GM18505 (cell line): Measurements from ENCODE around the gene OTUD7B.
A peak's percentile ranks its signal among the peaks of the same experiment; 100 is the strongest.

ENCODE experiments used
- ATAC-seq: cut with Tn5 transposase; IDR thresholded peaks from one replicate; pipeline ENCODE4 v1.9.1; 2021; ENCODE audit not compliant: unreplicated experiment
- POLR2A ChIP-seq: IDR thresholded peaks from 4 replicates; pipeline ENCODE4 v1.6.1; 2011; ENCODE audit warnings: borderline replicate concordance; ENCODE audit not compliant: insufficient read depth, insufficient read length; ENCODE audit errors: extremely low read depth

The OTUD7B gene

GRCh38 chr1:150015651-150016131, 5.2 kb upstream of the OTUD7B start:
- no peak for ATAC-seq
- TF ChIP-seq POLR2A: no peak

DNA sequence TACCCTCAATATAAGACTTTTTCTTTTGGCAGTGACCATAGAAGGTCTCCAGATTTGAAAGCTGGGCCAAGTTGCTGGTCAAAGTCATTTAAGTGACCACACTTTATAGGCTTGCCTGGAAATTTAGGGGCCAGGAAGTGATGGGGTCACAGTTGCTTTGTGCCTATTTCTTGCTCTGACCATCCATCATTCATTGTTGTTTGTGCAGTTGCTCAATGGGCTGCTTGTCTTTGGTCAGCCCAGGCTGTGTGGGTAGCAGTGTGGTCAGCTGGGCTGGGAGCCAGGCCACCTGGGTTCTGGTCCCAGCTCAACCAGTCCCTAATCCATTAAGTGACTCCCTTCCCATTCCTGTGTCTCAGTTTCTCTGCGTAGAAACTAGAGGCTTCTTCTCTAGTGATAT, 2.1 kb upstream of the OTUD7B start:
- no peak for TF ChIP-seq POLR2A
- ATAC-seq: no peak

- ATAC-seq: no peak
- no peak for TF ChIP-seq POLR2A
Measured at GRCh38 chr1:150009604-150010392, 728 bp downstream of the OTUD7B start.

- TF ChIP-seq POLR2A: no peak
- no peak for ATAC-seq
Measured at GRCh38 chr1:150008699-150009098, 1.8 kb downstream of the OTUD7B start.

GRCh38 chr1:150006881-150007421, 3.6 kb downstream of the OTUD7B start:
- no peak for TF ChIP-seq POLR2A
- no peak for ATAC-seq

GRCh38 chr1:150005606-150006005, 4.9 kb downstream of the OTUD7B start:
- ATAC-seq: no peak
- TF ChIP-seq POLR2A: no peak

DNA sequence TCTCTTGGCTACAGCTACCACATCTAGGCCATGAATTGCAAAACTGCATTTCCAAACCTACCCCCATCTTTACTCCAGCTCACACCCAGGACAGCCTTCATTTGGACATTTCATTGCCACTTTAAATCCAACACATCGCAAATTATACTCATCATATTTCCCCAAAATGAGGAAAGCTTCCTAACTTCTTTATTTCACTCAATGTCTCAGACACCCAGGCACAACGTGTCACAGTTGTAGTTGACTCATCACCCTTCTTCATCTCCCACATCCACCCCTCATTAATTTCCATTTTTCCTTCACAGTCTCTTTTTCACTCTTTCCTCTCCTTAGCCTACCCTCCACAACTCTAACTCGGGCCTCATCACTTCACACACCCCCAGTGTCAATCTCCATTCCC, 6.7 kb downstream of the OTUD7B start:
- ATAC-seq: no peak
- no peak for TF ChIP-seq POLR2A

DNA sequence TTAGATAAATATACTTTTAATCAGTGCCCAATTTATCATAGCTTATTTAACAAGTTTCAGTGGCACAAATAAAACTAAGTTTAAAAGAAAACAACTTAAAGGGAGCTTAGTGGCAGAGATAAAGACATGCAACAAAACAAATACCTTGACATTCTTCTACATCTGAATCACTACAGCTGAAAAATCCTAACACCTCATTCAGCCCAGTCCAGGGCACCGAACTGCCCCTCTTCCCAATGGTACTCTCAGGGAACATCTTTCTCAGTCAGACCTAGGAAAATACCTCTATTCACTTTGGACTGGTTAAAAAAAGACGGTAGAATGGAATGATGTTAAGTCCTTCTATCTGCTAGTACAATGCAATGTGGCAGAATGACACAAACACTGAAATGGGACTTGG, 8.3 kb downstream of the OTUD7B start:
- no peak for ATAC-seq

GRCh38 chr1:150001415-150001814, 9.1 kb downstream of the OTUD7B start:
- no peak for TF ChIP-seq POLR2A
- ATAC-seq: no peak

More for the DNA sequence above, 8.3 kb downstream of the OTUD7B start:
- TF ChIP-seq POLR2A: no peak

- no peak for TF ChIP-seq POLR2A
- ATAC-seq: peak; percentile 77
Measured at GRCh38 chr1:149997585-149998262, 12.8 kb downstream of the OTUD7B start.

- no peak for ATAC-seq
- TF ChIP-seq POLR2A: no peak
Measured at GRCh38 chr1:149995927-149996326, 14.6 kb downstream of the OTUD7B start.

GRCh38 chr1:149993764-149994163, 16.8 kb downstream of the OTUD7B start:
- no peak for ATAC-seq
- no peak for TF ChIP-seq POLR2A

GRCh38 chr1:149993181-149993580, 17.3 kb downstream of the OTUD7B start:
- no peak for ATAC-seq
- TF ChIP-seq POLR2A: no peak

DNA sequence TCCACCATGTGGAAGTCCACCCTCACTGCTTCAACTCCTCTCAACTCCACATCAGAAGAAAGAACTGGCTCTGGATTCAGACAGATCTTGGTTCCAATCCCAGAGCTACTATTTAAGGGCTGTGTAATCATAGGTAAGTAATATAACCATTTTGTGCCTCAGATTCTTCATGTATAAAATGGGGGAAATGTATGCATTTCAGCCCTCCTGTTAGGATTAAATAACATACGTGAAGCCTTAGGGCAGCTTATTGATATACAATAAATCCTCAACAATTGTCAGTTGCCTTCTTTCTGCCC, 23.3 kb downstream of the OTUD7B start:
- no peak for TF ChIP-seq POLR2A
- no peak for ATAC-seq
